Activated CD8-positive, alpha-beta T cell treated with anti-CD3 and anti-CD28 coated beads, Interleukin-2, amount 10 ng/mL, durations not matched to agents 7 days and 5 days (primary cell): ENCODE data around the gene RAPGEF1. TPM values are rescaled to one million over a fixed set of nuclear protein-coding genes. Genes with fewer than 3 reads are reported as not detected.

Experiments used
- ATAC-seq: fragments of 150-1000 bp; cut with Tn5 transposase; one replicate; pipeline ENCODE4 v1.10.0; 2021; ENCODE audit warnings: moderate library complexity
- CTCF ChIA-PET: fragments of 350-600 bp; sonication (Branson Sonifier 250); formaldehyde crosslinking; loops from one replicate; lab custom pipeline; 2021; ENCODE audit warnings: antibody characterized with exemption; lab: Charles Lee
- POLR2A ChIA-PET: fragments of 350-600 bp; sonication (Branson Sonifier 250); formaldehyde crosslinking; loops from one replicate; lab custom pipeline; 2021; ENCODE audit warnings: antibody characterized with exemption; lab: Charles Lee
- DNase-seq: peaks from one replicate; pipeline ENCODE4 v3.0.0-alpha.2; 2020
- H3K27ac Mint-ChIP-seq: one replicate; pipeline ENCODE4 v1.8.0; 2021; ENCODE audit warnings: mild to moderate bottlenecking, mixed read lengths
- H3K27me3 Mint-ChIP-seq: one replicate; pipeline ENCODE4 v1.8.0; 2021; ENCODE audit warnings: low read depth, mixed read lengths
- H3K36me3 Mint-ChIP-seq: one replicate; pipeline ENCODE4 v1.8.0; 2021; ENCODE audit warnings: low read depth, mixed read lengths
- H3K4me1 Mint-ChIP-seq: one replicate; pipeline ENCODE4 v1.8.0; 2021; ENCODE audit warnings: low read depth, mixed read lengths
- H3K4me3 Mint-ChIP-seq: one replicate; pipeline ENCODE4 v1.8.0; 2021; ENCODE audit warnings: mild to moderate bottlenecking, mixed read lengths
- H3K9me3 Mint-ChIP-seq: one replicate; pipeline ENCODE4 v1.8.0; 2022; ENCODE audit warnings: mixed read lengths; ENCODE audit not compliant: insufficient read depth
- total RNA-seq, 2 experiments: library from RNA; stranded (reverse); gene quantifications; one replicate each; pipeline ENCODE4 v1.2.3, GENCODE V29; 2021

The RAPGEF1 gene
- total RNA-seq, 2 experiments from 2014 or later = 128 TPM

- CTCF ChIA-PET = interaction anchor here (1.0 to 1.9 kb wide), 2 partner anchors 12 to 146 kb away, joined by 3 to 5 read pairs; no protein-coding TSS in a partner anchor
- POLR2A ChIA-PET = no interaction called here
- DNase-seq (no peak), ATAC-seq (no peak)
- no peaks in the 10 kb centered on the region for H3K4me1 Mint-ChIP-seq
- H3K27me3 Mint-ChIP-seq = no peaks in the 10 kb centered on the region
- no peak overlapping the region for H3K27ac Mint-ChIP-seq
- H3K4me3 Mint-ChIP-seq = no peak overlapping the region
- no peaks in the 10 kb centered on the region for H3K9me3 Mint-ChIP-seq
- peaks cover 36% of the 10 kb centered on the region for H3K36me3 Mint-ChIP-seq
These were observed 142.6 kb downstream of the RAPGEF1 start for GRCh38 chr9:131597246-131597645.

- ChIA-PET POLR2A (no interaction called here), CTCF (no interaction called here)
- no peak for DNase-seq
- H3K36me3 Mint-ChIP-seq = peaks cover 35% of the 10 kb centered on the region
- peaks cover 8% of the 10 kb centered on the region for H3K4me1 Mint-ChIP-seq
- ATAC-seq = no peak
- H3K27me3 Mint-ChIP-seq = no peaks in the 10 kb centered on the region
- H3K9me3 Mint-ChIP-seq = no peaks in the 10 kb centered on the region
- H3K4me3 Mint-ChIP-seq = no peak overlapping the region
- no peak overlapping the region for H3K27ac Mint-ChIP-seq
These were observed 143.5 kb downstream of the RAPGEF1 start for GRCh38 chr9:131596430-131596743.

DNA sequence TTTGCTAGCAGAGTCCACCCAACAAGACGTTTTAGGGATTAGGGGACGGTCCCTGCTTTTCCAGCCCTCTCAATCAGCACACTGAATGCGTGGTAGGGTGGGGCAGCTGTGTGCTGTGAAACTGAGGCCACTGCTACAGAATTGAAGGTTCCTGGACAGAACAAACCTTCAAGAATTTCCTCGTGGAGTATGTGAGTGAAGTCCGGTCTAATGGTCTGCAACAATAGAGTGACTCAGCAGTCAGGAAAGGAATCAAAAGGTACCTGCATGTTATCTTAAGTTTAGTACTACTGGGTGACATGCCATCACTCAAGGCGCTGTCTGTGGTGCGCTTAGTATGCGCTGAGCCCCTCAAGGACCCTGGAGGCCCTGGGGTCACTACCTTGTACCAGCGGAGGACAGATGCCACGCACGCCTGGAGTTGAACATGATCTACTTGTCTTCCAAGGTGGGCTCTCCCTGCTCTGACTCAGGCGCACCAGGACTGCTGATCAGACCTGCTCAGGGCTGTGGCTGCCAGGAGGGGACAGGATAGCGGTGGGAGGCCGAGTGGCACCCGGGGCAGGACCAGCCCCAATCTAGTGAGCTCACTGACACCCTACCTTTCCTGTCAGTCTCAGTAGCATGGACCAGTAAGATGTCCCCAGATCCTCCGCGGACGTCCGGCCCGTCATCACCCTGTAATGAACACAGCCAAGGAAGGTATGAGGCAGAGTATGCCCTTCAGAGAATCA is 144.0 kb downstream of the RAPGEF1 start:
- Mint-ChIP-seq H3K4me3 (no peak overlapping the region), H3K9me3 (no peaks in the 10 kb centered on the region), H3K36me3 (peaks cover 37% of the 10 kb centered on the region), H3K27ac (no peak overlapping the region), H3K4me1 (peaks cover 13% of the 10 kb centered on the region), H3K27me3 (no peaks in the 10 kb centered on the region)
- ChIA-PET CTCF (no interaction called here), POLR2A (interaction anchor here (0.6 kb wide), 1 partner anchor 145 kb away, joined by 3 read pairs; no protein-coding TSS in a partner anchor)
- ATAC-seq (no peak), DNase-seq (no peak)

GRCh38 chr9:131594906-131595665 is 144.8 kb downstream of the RAPGEF1 start:
- H3K27ac Mint-ChIP-seq = no peak overlapping the region
- peaks cover 21% of the 10 kb centered on the region for H3K4me1 Mint-ChIP-seq
- POLR2A ChIA-PET = interaction anchor here (0.7 kb wide), 1 partner anchor 476 kb away, joined by 3 read pairs; no protein-coding TSS in a partner anchor

GRCh38 chr9:131593936-131594665 is 145.8 kb downstream of the RAPGEF1 start:
- no peaks in the 10 kb centered on the region for H3K27me3 Mint-ChIP-seq
- peaks cover 30% of the 10 kb centered on the region for H3K4me1 Mint-ChIP-seq
- ATAC-seq (no peak), DNase-seq (no peak)
- H3K4me3 Mint-ChIP-seq = no peak overlapping the region
- peaks cover 37% of the 10 kb centered on the region for H3K36me3 Mint-ChIP-seq
- H3K27ac Mint-ChIP-seq = no peak overlapping the region
- H3K9me3 Mint-ChIP-seq = no peaks in the 10 kb centered on the region
- CTCF ChIA-PET = interaction anchor here (0.9 to 1.3 kb wide), 2 partner anchors 18 to 146 kb away, joined by 3 to 4 read pairs; partner anchors contain the start of gene RAPGEF1
- POLR2A ChIA-PET = interaction anchor here (0.7 kb wide), 1 partner anchor 475 kb away, joined by 3 read pairs; no protein-coding TSS in a partner anchor

More at GRCh38 chr9:131594906-131595665, 144.8 kb downstream of the RAPGEF1 start:
- DNase-seq (no peak), ATAC-seq (no peak)
- no peak overlapping the region for H3K4me3 Mint-ChIP-seq
- no peaks in the 10 kb centered on the region for H3K27me3 Mint-ChIP-seq
- no peaks in the 10 kb centered on the region for H3K9me3 Mint-ChIP-seq
- CTCF ChIA-PET = interaction anchor here (0.9 to 1.3 kb wide), 2 partner anchors 17 to 145 kb away, joined by 3 to 4 read pairs; partner anchors contain the start of gene RAPGEF1
- H3K36me3 Mint-ChIP-seq = peaks cover 38% of the 10 kb centered on the region

- Mint-ChIP-seq H3K36me3 (peaks cover 40% of the 10 kb centered on the region), H3K9me3 (no peaks in the 10 kb centered on the region), H3K27ac (no peak overlapping the region), H3K4me1 (peaks cover 32% of the 10 kb centered on the region), H3K27me3 (no peaks in the 10 kb centered on the region), H3K4me3 (no peak overlapping the region)
- DNase-seq = no peak
- CTCF ChIA-PET = interaction anchor here (1.2 to 4.0 kb wide), 3 partner anchors 10 to 151 kb away, joined by 3 to 54 read pairs (median 4); no protein-coding TSS in a partner anchor
- ATAC-seq = no peak
- POLR2A ChIA-PET = no interaction called here
These were observed 146.6 kb downstream of the RAPGEF1 start for GRCh38 chr9:131593091-131593820.

GRCh38 chr9:131591845-131592208 is 148.0 kb downstream of the RAPGEF1 start:
- ATAC-seq (no peak), DNase-seq (no peak)
- H3K36me3 Mint-ChIP-seq = peaks cover 49% of the 10 kb centered on the region
- H3K4me1 Mint-ChIP-seq = peaks cover 41% of the 10 kb centered on the region
- H3K9me3 Mint-ChIP-seq = no peaks in the 10 kb centered on the region
- H3K27ac Mint-ChIP-seq = peak overlapping the region; percentile 58
- no peaks in the 10 kb centered on the region for H3K27me3 Mint-ChIP-seq
- POLR2A ChIA-PET = interaction anchor here (0.6 to 1.0 kb wide), 3 partner anchors 25 to 152 kb away, joined by 3 read pairs; no protein-coding TSS in a partner anchor
- CTCF ChIA-PET = interaction anchor here (0.6 to 4.0 kb wide), 28 partner anchors 10 to 644 kb away, joined by 3 to 54 read pairs (median 4); partner anchors contain the start of gene RAPGEF1
- no peak overlapping the region for H3K4me3 Mint-ChIP-seq

DNA sequence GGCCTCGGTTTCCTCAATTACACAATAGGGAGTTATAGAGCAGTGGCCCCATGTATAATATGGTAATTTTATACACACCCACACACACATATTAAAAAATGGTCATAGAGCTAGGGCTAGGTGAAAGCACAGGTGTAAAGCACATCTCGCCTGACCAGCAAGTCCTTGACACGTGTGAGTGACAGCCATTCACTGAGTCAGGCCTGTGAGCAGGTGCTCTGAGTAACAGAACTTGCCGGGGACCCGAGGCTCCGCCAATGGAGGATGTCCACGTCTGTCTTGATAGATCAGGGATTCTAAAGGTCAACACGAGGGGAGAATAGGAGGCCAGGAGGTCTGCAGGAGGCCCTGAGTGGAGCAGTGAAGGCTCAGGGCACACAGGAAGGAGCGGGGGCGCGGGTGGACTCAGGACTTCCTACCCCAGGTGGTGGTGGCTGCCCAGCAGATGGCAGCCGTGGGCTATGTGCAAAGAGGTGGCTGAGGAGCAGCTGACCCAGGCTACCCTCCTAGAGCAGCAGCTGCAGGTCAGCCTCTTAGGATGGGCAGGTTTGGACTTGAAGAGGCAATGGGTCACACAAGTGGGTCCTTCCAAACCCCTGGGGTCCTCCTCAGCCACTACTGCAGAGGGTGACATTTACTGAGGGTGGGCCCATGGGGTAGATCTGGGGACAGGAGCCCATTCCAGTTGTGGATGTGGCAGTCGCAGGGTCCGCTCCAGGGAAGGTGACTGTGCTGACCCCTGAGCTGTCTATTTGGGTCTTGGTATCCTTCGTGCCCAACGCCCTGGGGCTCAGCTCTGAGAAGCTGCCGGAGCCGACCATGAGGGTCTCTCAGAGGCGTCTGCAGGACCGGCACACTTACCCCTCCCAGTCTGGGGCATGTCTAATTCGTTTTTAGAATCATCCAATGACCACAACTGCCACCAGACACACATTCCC is 148.7 kb downstream of the RAPGEF1 start:
- ChIA-PET CTCF (interaction anchor here (0.6 to 4.0 kb wide), 31 partner anchors 11 to 645 kb away, joined by 3 to 54 read pairs (median 4); partner anchors contain the start of gene RAPGEF1), POLR2A (interaction anchor here (0.6 to 1.5 kb wide), 5 partner anchors 24 to 154 kb away, joined by 3 read pairs; no protein-coding TSS in a partner anchor)
- peak overlapping the region; percentile 23 for H3K4me3 Mint-ChIP-seq
- H3K36me3 Mint-ChIP-seq = peaks cover 47% of the 10 kb centered on the region
- H3K27me3 Mint-ChIP-seq = no peaks in the 10 kb centered on the region
- peak overlapping the region; percentile 86 for H3K27ac Mint-ChIP-seq
- H3K4me1 Mint-ChIP-seq = peaks cover 45% of the 10 kb centered on the region
- DNase-seq = peak; percentile 83
- no peaks in the 10 kb centered on the region for H3K9me3 Mint-ChIP-seq
- peak; percentile 86 for ATAC-seq

GRCh38 chr9:131590449-131590848 is 149.4 kb downstream of the RAPGEF1 start:
- no peaks in the 10 kb centered on the region for H3K9me3 Mint-ChIP-seq
- POLR2A ChIA-PET = interaction anchor here (1.0 to 1.5 kb wide), 2 partner anchors 148 to 155 kb away, joined by 3 read pairs; no protein-coding TSS in a partner anchor
- peak overlapping the region; percentile 23 for H3K4me3 Mint-ChIP-seq
- ATAC-seq (peak; percentile 72), DNase-seq (peak; percentile 70)
- peaks cover 52% of the 10 kb centered on the region for H3K4me1 Mint-ChIP-seq
- H3K27me3 Mint-ChIP-seq = no peaks in the 10 kb centered on the region
- CTCF ChIA-PET = interaction anchor here (0.8 to 4.0 kb wide), 9 partner anchors 45 to 167 kb away, joined by 3 to 54 read pairs (median 7); partner anchors contain the start of gene RAPGEF1
- H3K27ac Mint-ChIP-seq = peak overlapping the region; percentile 86
- H3K36me3 Mint-ChIP-seq = peaks cover 44% of the 10 kb centered on the region

GRCh38 chr9:131589993-131590392 is 149.9 kb downstream of the RAPGEF1 start:
- CTCF ChIA-PET = interaction anchor here (0.8 to 4.0 kb wide), 7 partner anchors 45 to 168 kb away, joined by 3 to 54 read pairs (median 7); partner anchors contain the start of gene RAPGEF1
- ATAC-seq = no peak
- Mint-ChIP-seq H3K36me3 (peaks cover 49% of the 10 kb centered on the region), H3K27ac (peak overlapping the region; percentile 86), H3K27me3 (no peaks in the 10 kb centered on the region), H3K4me1 (peaks cover 57% of the 10 kb centered on the region), H3K9me3 (no peaks in the 10 kb centered on the region), H3K4me3 (no peak overlapping the region)
- DNase-seq = no peak
- POLR2A ChIA-PET = interaction anchor here (1.5 kb wide), 1 partner anchor 155 kb away, joined by 3 read pairs; no protein-coding TSS in a partner anchor
